ENCODE data around the gene FAM186B.

FAM186B gene

DNA sequence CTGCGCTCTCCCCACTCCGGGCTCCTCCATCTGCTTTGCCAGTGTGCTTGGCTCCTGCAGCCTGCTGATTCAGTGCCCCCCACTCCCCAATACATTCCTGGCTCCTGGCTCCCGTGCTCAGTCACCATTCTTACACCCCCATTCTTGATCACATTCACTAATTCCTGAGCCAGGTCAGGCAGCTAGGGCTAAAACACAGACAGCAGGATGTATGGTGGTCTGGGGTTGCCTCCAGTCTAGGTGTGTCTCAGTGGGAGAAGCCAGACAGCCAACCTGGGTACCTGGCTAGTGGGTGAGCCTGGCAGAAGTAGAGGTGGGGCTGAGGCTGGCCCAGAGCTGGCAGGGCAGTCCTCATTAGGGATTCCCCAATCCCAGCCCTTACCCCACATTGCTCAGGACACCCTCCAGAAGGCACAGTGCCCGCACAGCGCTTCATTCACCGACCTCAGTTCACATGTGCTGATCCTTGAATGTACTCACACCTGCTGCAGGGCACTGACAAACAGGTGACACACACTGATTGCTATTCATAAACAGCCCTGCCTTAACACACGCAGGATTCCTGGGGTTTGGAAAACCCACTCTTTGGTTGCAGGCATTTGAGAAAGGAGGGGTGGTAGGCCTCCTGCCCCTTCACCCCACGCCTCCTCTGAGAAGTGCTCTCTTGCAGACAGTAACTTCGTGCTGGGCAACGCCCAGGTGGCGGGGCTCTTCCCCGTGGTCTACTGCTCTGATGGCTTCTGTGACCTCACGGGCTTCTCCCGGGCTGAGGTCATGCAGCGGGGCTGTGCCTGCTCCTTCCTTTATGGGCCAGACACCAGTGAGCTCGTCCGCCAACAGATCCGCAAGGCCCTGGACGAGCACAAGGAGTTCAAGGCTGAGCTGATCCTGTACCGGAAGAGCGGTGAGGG is 65.0 kb downstream of the FAM186B start (continued):
- TF ChIP-seq ZNF830 (tag by site-specific recombination; IDR thresholded peaks at IDR 0.05; ENCODE audit: low read depth) = no peak
- no peak for TF ChIP-seq ZNF138 (tag by site-specific recombination; IDR thresholded peaks at IDR 0.05; ENCODE audit: borderline replicate concordance)
- TF ChIP-seq ZNF140 (tag by site-specific recombination; IDR thresholded peaks at IDR 0.05) = no peak
- TF ChIP-seq ZNF626 (tag by site-specific recombination; IDR thresholded peaks at IDR 0.05) = no peak
- TF ChIP-seq ZNF658 (tag by site-specific recombination; IDR thresholded peaks at IDR 0.05) = no peak
- TF ChIP-seq FEZF1 (tag by site-specific recombination; IDR thresholded peaks at IDR 0.05) = no peak
- no peak for TF ChIP-seq ZNF514 (tag by site-specific recombination; IDR thresholded peaks at IDR 0.05)
- TF ChIP-seq ZNF266 (tag by site-specific recombination; IDR thresholded peaks at IDR 0.05; ENCODE audit: low read depth) = no peak
- TF ChIP-seq GLIS2 (tag by site-specific recombination; IDR thresholded peaks at IDR 0.05) = no peak
- TF ChIP-seq, protein P1, sequence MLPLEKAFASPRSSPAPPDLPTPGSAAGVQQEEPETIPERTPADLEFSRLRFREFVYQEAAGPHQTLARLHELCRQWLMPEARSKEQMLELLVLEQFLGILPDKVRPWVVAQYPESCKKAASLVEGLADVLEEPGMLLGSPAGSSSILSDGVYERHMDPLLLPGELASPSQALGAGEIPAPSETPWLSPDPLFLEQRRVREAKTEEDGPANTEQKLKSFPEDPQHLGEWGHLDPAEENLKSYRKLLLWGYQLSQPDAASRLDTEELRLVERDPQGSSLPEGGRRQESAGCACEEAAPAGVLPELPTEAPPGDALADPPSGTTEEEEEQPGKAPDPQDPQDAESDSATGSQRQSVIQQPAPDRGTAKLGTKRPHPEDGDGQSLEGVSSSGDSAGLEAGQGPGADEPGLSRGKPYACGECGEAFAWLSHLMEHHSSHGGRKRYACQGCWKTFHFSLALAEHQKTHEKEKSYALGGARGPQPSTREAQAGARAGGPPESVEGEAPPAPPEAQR (tag by site-specific recombination; IDR thresholded peaks at IDR 0.05) = no peak
- TF ChIP-seq SP3 (tag by site-specific recombination; IDR thresholded peaks at IDR 0.05) = no peak
- TF ChIP-seq ZFP69B (tag by site-specific recombination; IDR thresholded peaks at IDR 0.05) = no peak
- TF ChIP-seq SCRT1 (tag by site-specific recombination; IDR thresholded peaks at IDR 0.05; ENCODE audit: borderline replicate concordance) = peak; percentile 66; the same call in 1 of the 2 replicates
- TF ChIP-seq PRDM10 (tag by site-specific recombination; IDR thresholded peaks at IDR 0.05) = 0 out of 2 replicates have a peak, but pooled peaks have one; percentile 28
- 0 out of 2 replicates have a peak, but pooled peaks have one; percentile 16 for TF ChIP-seq ZBTB8A (tag by site-specific recombination; IDR thresholded peaks at IDR 0.05)
- TF ChIP-seq ZFP41 (tag by site-specific recombination; IDR thresholded peaks at IDR 0.05; ENCODE audit: borderline replicate concordance) = no peak
- no peak for TF ChIP-seq ZBTB1 (tag by site-specific recombination; IDR thresholded peaks at IDR 0.05)
- TF ChIP-seq ZBTB49 (tag by site-specific recombination; IDR thresholded peaks at IDR 0.05; ENCODE audit: low read depth) = no peak
- TF ChIP-seq EGR2 (tag by site-specific recombination; IDR thresholded peaks at IDR 0.05; ENCODE audit: low read depth) = no peak
- TF ChIP-seq GLIS1 (tag by site-specific recombination; IDR thresholded peaks at IDR 0.05) = peak; percentile 24; the same call in 1 of the 2 replicates
- TF ChIP-seq ZNF768 (tag by site-specific recombination; IDR thresholded peaks at IDR 0.05) = no peak
- TF ChIP-seq HOXC10 (CRISPR knock-in tag; IDR thresholded peaks at IDR 0.05) = no peak

Measured in HEK293 (cell line).